OCI-LY7 (cell line): Measurements from ENCODE around the gene DOLPP1. TPM values are rescaled to one million over a fixed set of nuclear protein-coding genes. Genes with fewer than 3 reads are reported as not detected.
"Not testable (repeated sequence)": the region's sequence is repeated elsewhere in the genome, so short reads cannot be mapped to it uniquely, and the experiment has no call there.

ENCODE experiments used
- BruUV-seq: library from RNA; stranded (reverse); fragments of 400-500 nt; replicated peaks from 2 replicates; lab custom pipeline; 2021; lab: Mats Ljungman, UMichigan
- CTCF ChIA-PET: fragments of 300-600 bp; sonication (Branson Sonifier 250); formaldehyde crosslinking; loops from one replicate; lab custom pipeline; 2022; ENCODE audit warnings: antibody characterized with exemption; ENCODE audit not compliant: unreplicated experiment; lab: Charles Lee
- POLR2A ChIA-PET: fragments of 300-600 bp; sonication (Branson Sonifier 250); formaldehyde crosslinking; loops from one replicate; lab custom pipeline; 2022; ENCODE audit warnings: antibody characterized with exemption; lab: Charles Lee
- DNase-seq: peaks from one replicate; pipeline ENCODE4 v3.0.0-alpha.2; 2015; ENCODE audit warnings: low spot score
- H2AFZ ChIP-seq: fragments of 200-600 bp; sonication (generic), shearing (Covaris generic); 2 replicates; pipeline ENCODE4 v1.6.1; 2014; ENCODE audit warnings: mild to moderate bottlenecking, antibody characterized with exemption, low read length, moderate library complexity
- H3K27ac ChIP-seq: fragments of 200-600 bp; sonication (generic); 2 replicates; pipeline ENCODE4 v1.5.1; 2014; ENCODE audit warnings: mixed run types, low read depth, mild to moderate bottlenecking, moderate library complexity, low read length, inconsistent platforms; ENCODE audit not compliant: poor library complexity, severe bottlenecking
- H3K36me3 ChIP-seq: fragments of 200-600 bp; sonication (generic); 2 replicates; pipeline ENCODE4 v1.6.1; 2014; ENCODE audit warnings: mild to moderate bottlenecking, antibody characterized with exemption, low read length, moderate library complexity, mixed read lengths; ENCODE audit not compliant: insufficient read depth
- H3K4me1 ChIP-seq: fragments of 200-600 bp; sonication (generic); 2 replicates; pipeline ENCODE4 v1.5.1; 2014; ENCODE audit warnings: mild to moderate bottlenecking, low read length; ENCODE audit not compliant: insufficient read depth, poor library complexity, severe bottlenecking
- H3K4me2 ChIP-seq: fragments of 200-600 bp; sonication (generic); 2 replicates; pipeline ENCODE4 v1.6.1; 2014; ENCODE audit warnings: mild to moderate bottlenecking, low read length
- H3K4me3 ChIP-seq: fragments of 200-600 bp; sonication (generic); 2 replicates; pipeline ENCODE4 v1.5.1; 2014; ENCODE audit warnings: mild to moderate bottlenecking, low read depth, low read length; ENCODE audit not compliant: poor library complexity, severe bottlenecking
- H3K79me2 ChIP-seq: fragments of 200-600 bp; sonication (generic); 2 replicates; pipeline ENCODE4 v1.6.1; 2016; ENCODE audit warnings: low read depth, mild to moderate bottlenecking, low read length, moderate library complexity, mixed read lengths; ENCODE audit not compliant: insufficient read depth
- H3K9me2 ChIP-seq: fragments of 200-600 bp; sonication (generic); 2 replicates; pipeline ENCODE4 v1.6.1; 2016; ENCODE audit warnings: mild to moderate bottlenecking, low read length, mixed read lengths; ENCODE audit not compliant: insufficient read depth
- H3K9me3 ChIP-seq: fragments of 200-600 bp; sonication (generic); 2 replicates; pipeline ENCODE4 v1.6.1; 2014; ENCODE audit warnings: mild to moderate bottlenecking, mixed run types, low read length, mixed read lengths
- H4K20me1 ChIP-seq: fragments of 200-600 bp; sonication (generic); 2 replicates; pipeline ENCODE4 v1.6.1; 2014; ENCODE audit warnings: mild to moderate bottlenecking, antibody characterized with exemption, low read length, moderate library complexity, mixed read lengths; ENCODE audit not compliant: insufficient read depth
- EZH2phosphoT487 ChIP-seq: fragments of 200-600 bp; sonication (generic); IDR thresholded peaks from 2 replicates; pipeline ENCODE4 v1.6.1; 2018; ENCODE audit warnings: low read depth, borderline replicate concordance, mild to moderate bottlenecking, mixed run types, antibody characterized with exemption, low read length, moderate library complexity, mixed read lengths
- intact Hi-C: fragments of 100-400 bp; cut with micrococcal nuclease; formaldehyde crosslinking; loops from one replicate; pipeline ENCODE4 v1.10.0; 2022; ENCODE audit not compliant: unreplicated experiment
- total RNA-seq, 2 experiments: library from RNA; depleted of rRNA in 1 of 2; stranded (reverse); fragments of >200 nt in 1 of 2; shearing (Covaris generic) in 1 of 2; gene quantifications; 2 replicates each; pipeline ENCODE4 v1.2.3, GENCODE V29; 2014 to 2022
- TF ChIP-seq, protein P1 (sequence below): fragments of 200-600 bp; sonication (generic); conservative IDR thresholded peaks from 2 replicates; pipeline ENCODE4 v1.5.1; 2014; ENCODE audit warnings: mild to moderate bottlenecking, antibody characterized with exemption, low read length, moderate library complexity, mixed read lengths

The DOLPP1 gene
- total RNA-seq, 2 experiments from 2014 or later, result 16.9 TPM

- Histone ChIP-seq H2AFZ (peak within 1 kb of the TSS; percentile 62), H3K4me2 (peak within 1 kb of the TSS; percentile 100), H3K27ac (peak within 1 kb of the TSS; percentile 90), H3K4me3 (peak within 1 kb of the TSS; percentile 89), H3K79me2 (peaks cover 38% of the 10 kb centered on the region), H3K9me3 (no peaks in the 10 kb centered on the region), H3K36me3 (no peaks in the 10 kb centered on the region), H3K4me1 (peaks cover 34% of the 10 kb centered on the region), H3K9me2 (no peaks in the 10 kb centered on the region), H4K20me1 (no peaks in the 10 kb centered on the region)
- no TSS peak for BruUV-seq
- TF ChIP-seq EZH2phosphoT487, result no peak
- TF ChIP-seq, protein P1, sequence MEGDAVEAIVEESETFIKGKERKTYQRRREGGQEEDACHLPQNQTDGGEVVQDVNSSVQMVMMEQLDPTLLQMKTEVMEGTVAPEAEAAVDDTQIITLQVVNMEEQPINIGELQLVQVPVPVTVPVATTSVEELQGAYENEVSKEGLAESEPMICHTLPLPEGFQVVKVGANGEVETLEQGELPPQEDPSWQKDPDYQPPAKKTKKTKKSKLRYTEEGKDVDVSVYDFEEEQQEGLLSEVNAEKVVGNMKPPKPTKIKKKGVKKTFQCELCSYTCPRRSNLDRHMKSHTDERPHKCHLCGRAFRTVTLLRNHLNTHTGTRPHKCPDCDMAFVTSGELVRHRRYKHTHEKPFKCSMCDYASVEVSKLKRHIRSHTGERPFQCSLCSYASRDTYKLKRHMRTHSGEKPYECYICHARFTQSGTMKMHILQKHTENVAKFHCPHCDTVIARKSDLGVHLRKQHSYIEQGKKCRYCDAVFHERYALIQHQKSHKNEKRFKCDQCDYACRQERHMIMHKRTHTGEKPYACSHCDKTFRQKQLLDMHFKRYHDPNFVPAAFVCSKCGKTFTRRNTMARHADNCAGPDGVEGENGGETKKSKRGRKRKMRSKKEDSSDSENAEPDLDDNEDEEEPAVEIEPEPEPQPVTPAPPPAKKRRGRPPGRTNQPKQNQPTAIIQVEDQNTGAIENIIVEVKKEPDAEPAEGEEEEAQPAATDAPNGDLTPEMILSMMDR, result no peak
- peak; percentile 94 for DNase-seq
- intact Hi-C loops, result loop anchor here (2.0 kb wide), 1 partner anchor 30 kb away; the partner anchor contains the start of gene DOLPP1
- POLR2A ChIA-PET, result interaction anchor here (0.7 to 0.9 kb wide), 2 partner anchors 15 to 45 kb away, joined by 3 to 7 read pairs; no protein-coding TSS in a partner anchor
- CTCF ChIA-PET, result no interaction called here
Observed at GRCh38 chr9:129110740-129111527, 30.0 kb downstream of the DOLPP1 start, which contains the start of the genes CRAT and PTPA. Gene CRAT (minus strand): TSS chr9:129110793. CDS start chr9:129110509, 284 bp downstream. Gene PTPA (plus strand): TSS chr9:129111415. CDS start chr9:129111601, 186 bp downstream.

DNA sequence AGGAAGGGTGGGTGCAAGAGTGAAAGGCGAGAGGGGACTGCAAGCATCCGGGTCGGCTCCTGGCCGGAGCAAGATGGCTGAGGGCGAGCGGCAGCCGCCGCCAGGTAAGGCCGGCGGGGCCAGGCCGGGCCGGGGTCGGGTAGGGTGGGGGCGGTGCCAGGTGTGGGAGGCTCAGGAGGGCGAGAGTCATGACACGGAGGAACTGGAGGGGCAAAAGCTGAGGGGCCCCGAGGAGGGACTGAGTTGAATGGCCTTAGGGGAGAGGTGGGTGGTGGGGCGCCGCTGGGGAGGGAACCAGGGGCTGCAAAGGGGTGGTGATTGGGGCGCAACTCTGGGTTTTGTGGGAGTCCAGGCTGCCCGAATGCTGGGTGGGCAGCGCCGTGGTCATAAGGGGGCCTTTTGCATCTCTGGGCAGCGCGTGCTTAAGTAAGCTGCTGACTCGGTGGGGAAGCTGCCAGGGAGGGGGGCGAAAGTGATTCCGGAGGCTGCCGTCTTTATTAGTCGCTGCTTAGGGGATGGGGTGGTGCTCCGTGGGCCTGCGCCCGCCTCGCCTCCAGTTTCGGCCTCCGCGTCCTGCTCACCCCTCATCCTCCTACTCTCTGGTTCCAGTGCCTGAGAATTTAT, 30.7 kb downstream of the DOLPP1 start:
- peak overlapping the region; percentile 89 for H3K4me3 ChIP-seq
- H3K9me3 ChIP-seq, result no peaks in the 10 kb centered on the region
- H3K27ac ChIP-seq, result peak overlapping the region; percentile 90
- H3K79me2 ChIP-seq, result peaks cover 39% of the 10 kb centered on the region
- peak overlapping the region; percentile 62 for H2AFZ ChIP-seq
- intact Hi-C loops, result loop anchor here (2.0 kb wide), 1 partner anchor 31 kb away; the partner anchor contains the start of gene DOLPP1
- H4K20me1 ChIP-seq, result no peaks in the 10 kb centered on the region
- no TSS peak for BruUV-seq
- ChIA-PET POLR2A (interaction anchor here (0.7 to 1.9 kb wide), 3 partner anchors 14 to 46 kb away, joined by 3 to 7 read pairs (median 6); partner anchors contain the start of gene DOLPP1), CTCF (interaction anchor here (1.1 kb wide), 1 partner anchor 20 kb away, joined by 4 read pairs; no protein-coding TSS in a partner anchor)
- peaks cover 34% of the 10 kb centered on the region for H3K4me1 ChIP-seq
- H3K36me3 ChIP-seq, result no peaks in the 10 kb centered on the region
- TF ChIP-seq, protein P1, result no peak
- no peak for TF ChIP-seq EZH2phosphoT487
- H3K4me2 ChIP-seq, result peak overlapping the region; percentile 100
- no peaks in the 10 kb centered on the region for H3K9me2 ChIP-seq
- peak; percentile 59 for DNase-seq

DNA sequence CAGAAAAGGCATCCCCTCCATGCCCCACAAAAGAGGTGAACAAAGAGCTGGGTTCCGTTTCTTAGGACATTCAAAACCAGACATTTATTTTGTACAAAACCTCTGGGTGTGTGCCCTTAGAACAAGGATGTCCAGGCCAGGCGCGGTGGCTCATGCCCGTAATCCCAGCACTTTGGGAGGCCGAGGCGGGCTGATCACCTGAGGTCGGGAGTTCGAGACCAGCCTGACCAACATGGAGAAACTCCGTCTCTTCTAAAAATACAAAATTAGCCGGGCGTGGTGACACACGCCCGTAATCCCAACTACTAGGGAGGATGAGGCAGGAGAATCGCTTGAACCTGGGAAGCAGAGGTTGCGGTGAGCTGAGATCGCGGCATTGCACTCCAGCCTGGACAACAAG, 31.6 kb downstream of the DOLPP1 start:
- H3K79me2 ChIP-seq, result peaks cover 47% of the 10 kb centered on the region
- ChIA-PET CTCF (interaction anchor here (1.1 kb wide), 1 partner anchor 20 kb away, joined by 4 read pairs; no protein-coding TSS in a partner anchor), POLR2A (interaction anchor here (1.9 to 2.0 kb wide), 2 partner anchors 10 to 31 kb away, joined by 6 to 8 read pairs; partner anchors contain the start of gene DOLPP1)
- BruUV-seq, H4K20me1 ChIP-seq, H3K9me3 ChIP-seq, H3K9me2 ChIP-seq, H3K36me3 ChIP-seq, DNase-seq, H2AFZ ChIP-seq, H3K27ac ChIP-seq, intact Hi-C loops: not testable (repeated sequence)
- H3K4me3 ChIP-seq, result peak overlapping the region; percentile 89
- H3K4me1 ChIP-seq, result peaks cover 34% of the 10 kb centered on the region
- H3K4me2 ChIP-seq, result peak overlapping the region; percentile 100
